Thoracic aorta (tissue), 2 donors: ENCODE measurements around the gene ABITRAM. TPM values are rescaled to one million over a fixed set of nuclear protein-coding genes. Genes with fewer than 3 reads are reported as not detected.

Experiments
- ATAC-seq: fragments of 150-250 bp; one replicate; pipeline ENCODE4 v1.8.0; 2017; ENCODE audit warnings: low read depth; ENCODE audit not compliant: insufficient number of reproducible peaks, low FRiP score
- DNase-seq: peaks from one replicate; pipeline ENCODE4 v3.0.0-alpha.2; 2020; ENCODE audit warnings: low spot score
- H3K27ac ChIP-seq, 2 donors: fragments of 200-600 bp; sonication (generic); 1 replicate in 1 of 2; 2 replicates in 1 of 2; pipeline ENCODE4 v1.5.1; 2016; ENCODE audit warnings: mild to moderate bottlenecking in 2 of 2, moderate library complexity in 2 of 2
- H3K27me3 ChIP-seq: fragments of 200-600 bp; sonication (generic); replicated peaks from 2 replicates; pipeline ENCODE4 v1.6.0; 2016; ENCODE audit warnings: mild to moderate bottlenecking; ENCODE audit not compliant: insufficient read depth
- H3K36me3 ChIP-seq: fragments of 200-600 bp; sonication (generic); one replicate; pipeline ENCODE4 v1.5.1; 2016
- H3K4me1 ChIP-seq, 2 donors: fragments of 200-600 bp; sonication (generic); 1 replicate in 1 of 2; 2 replicates in 1 of 2; pipeline versions ENCODE4 v1.5.1 to v1.6.0; 2016; ENCODE audit warnings: low read depth in 2 of 2, mild to moderate bottlenecking in 1 of 2; ENCODE audit not compliant: control insufficient read depth in 1 of 2
- H3K4me3 ChIP-seq: fragments of 200-600 bp; sonication (generic); 2 replicates; pipeline ENCODE4 v1.5.1; 2016; ENCODE audit warnings: mild to moderate bottlenecking
- H3K9me3 ChIP-seq: fragments of 200-600 bp; sonication (generic); 2 replicates; pipeline ENCODE4 v1.5.1; 2016
- CTCF ChIP-seq: fragments of 200-600 bp; sonication (generic); IDR thresholded peaks from one replicate; pipeline ENCODE4 v1.5.1; 2019; ENCODE audit warnings: antibody characterized with exemption
- total RNA-seq, 2 donors: library from RNA; depleted of rRNA; stranded (reverse); fragments of >200 nt; gene quantifications; one replicate each; pipeline versions ENCODE4 v1.1.0 to v1.2.3, GENCODE V29; 2016

The ABITRAM gene
- total RNA-seq, 2 donors from 2014 or later: 4.6 to 5.6 TPM

GRCh38 chr9:108933231-108933717 is 926 bp upstream of the ABITRAM start:
- DNase-seq: no peak
- H3K4me1 ChIP-seq: peaks cover 13 to 23% of the 10 kb centered on the region in 2 donors
- H3K27me3 ChIP-seq: no peaks in the 10 kb centered on the region
- H3K9me3 ChIP-seq: no peaks in the 10 kb centered on the region
- H3K4me3 ChIP-seq: peak overlapping the region; percentile 94
- ATAC-seq: no peak
- no peak for TF ChIP-seq CTCF
- peaks cover 8% of the 10 kb centered on the region for H3K36me3 ChIP-seq
- peak overlapping the region; percentile 84 for H3K27ac ChIP-seq

GRCh38 chr9:108933718-108934322 is 380 bp upstream of the ABITRAM start, which contains the start of gene ELP1:
ELP1 (minus strand) TSS chr9:108934124; CDS start chr9:108931146, 2,978 bp downstream.
- H3K4me1 ChIP-seq: peaks cover 13 to 23% of the 10 kb centered on the region in 2 donors
- DNase-seq (peak; percentile 76), ATAC-seq (peak; percentile 76)
- H3K9me3 ChIP-seq: no peaks in the 10 kb centered on the region
- H3K27ac ChIP-seq: peak within 1 kb of the TSS; percentile 84
- H3K4me3 ChIP-seq: peak within 1 kb of the TSS; percentile 94
- peaks cover 2% of the 10 kb centered on the region for H3K36me3 ChIP-seq
- no peaks in the 10 kb centered on the region for H3K27me3 ChIP-seq
- TF ChIP-seq CTCF: no peak

- Histone ChIP-seq H3K4me1 (peaks cover 11% of the 10 kb centered on the region in 2 donors), H3K9me3 (no peaks in the 10 kb centered on the region), H3K36me3 (peaks cover 14% of the 10 kb centered on the region), H3K27me3 (no peaks in the 10 kb centered on the region), H3K27ac (no peak overlapping the region), H3K4me3 (no peak overlapping the region)
- no peak for DNase-seq
- no peak for TF ChIP-seq CTCF
- ATAC-seq: no peak
Observed at GRCh38 chr9:108937561-108938305, 3.5 kb downstream of the ABITRAM start.

- ATAC-seq: no peak
- H3K27ac ChIP-seq: no peak overlapping the region
- no peak for TF ChIP-seq CTCF
- H3K36me3 ChIP-seq: peaks cover 20% of the 10 kb centered on the region
- no peaks in the 10 kb centered on the region for H3K27me3 ChIP-seq
- peaks cover 4 to 5% of the 10 kb centered on the region in 2 donors for H3K4me1 ChIP-seq
- no peaks in the 10 kb centered on the region for H3K9me3 ChIP-seq
- DNase-seq: no peak
- no peak overlapping the region for H3K4me3 ChIP-seq
Observed at GRCh38 chr9:108939975-108940374, 5.8 kb downstream of the ABITRAM start.

GRCh38 chr9:108950168-108950567 is 16.0 kb downstream of the ABITRAM start:
- Histone ChIP-seq H3K9me3 (no peaks in the 10 kb centered on the region), H3K4me3 (no peak overlapping the region), H3K36me3 (no peaks in the 10 kb centered on the region), H3K27ac (no peak overlapping the region), H3K4me1 (no peaks in the 10 kb centered on the region), H3K27me3 (no peaks in the 10 kb centered on the region)
- DNase-seq (no peak), ATAC-seq (no peak)
- no peak for TF ChIP-seq CTCF
